ENCODE results near the gene PRR14. TPM values are rescaled to one million over a fixed set of nuclear protein-coding genes. Genes with fewer than 3 reads are reported as not detected.

Gene PRR14
- total and polyA plus RNA-seq, 2 of the 4 experiments (the other 2 are of a cell fraction), result 1.4 to 11.9 TPM

- H2BK5ac ChIP-seq (ENCODE audit: low read depth, low read length, poor library complexity, severe bottlenecking), result no peak overlapping the region
- no peak overlapping the region for H2BK120ac ChIP-seq (ENCODE audit: low read depth, low read length)
- CTCF ChIA-PET, result interaction anchor here (0.6 kb wide), 1 partner anchor 243 kb away, joined by 6 read pairs; no protein-coding TSS in a partner anchor
- H2BK20ac ChIP-seq (ENCODE audit: low read depth, low read length), result no peak overlapping the region
- BruUV-seq (replicated peaks), result no TSS peak
- peak overlapping the region; percentile 94; the same call in 1 of the 2 replicates for H3K23ac ChIP-seq (ENCODE audit: low read depth, low read length)
- no peak overlapping the region for H4K91ac ChIP-seq (ENCODE audit: insufficient read depth, low read depth, low read length)
- H3K27ac ChIP-seq (ENCODE audit: insufficient read depth, low read length), result no peak overlapping the region
- TF ChIP-seq ELK1 (IDR thresholded peaks at IDR 0.05; ENCODE audit: borderline replicate concordance, low read depth, low read length), result no peak
- no peak for TF ChIP-seq CEBPB (IDR thresholded peaks at IDR 0.05; ENCODE audit: low read depth, low read length)
- TF ChIP-seq CHD1 (IDR thresholded peaks at IDR 0.05; ENCODE audit: low read depth, low read length), result no peak
- no peak for TF ChIP-seq RCOR1 (IDR thresholded peaks at IDR 0.05; ENCODE audit: insufficient replicate concordance, low read length)
- TF ChIP-seq RAD21 (IDR thresholded peaks at IDR 0.05; ENCODE audit: low read length), result no peak
- no peak for TF ChIP-seq POLR2A (IDR thresholded peaks at IDR 0.05; ENCODE audit: low read depth, low read length)
- no peak for TF ChIP-seq MAFK (IDR thresholded peaks at IDR 0.05; ENCODE audit: low read depth, low read length)
- TF ChIP-seq BHLHE40 (IDR thresholded peaks at IDR 0.05; ENCODE audit: low read depth, low read length), result no peak
- TF ChIP-seq MXI1 (IDR thresholded peaks at IDR 0.05; ENCODE audit: borderline replicate concordance, low read depth, low read length), result no peak
- TF ChIP-seq USF2 (IDR thresholded peaks at IDR 0.05; ENCODE audit: low read depth, low read length), result no peak
- no peak for TF ChIP-seq CTCF (conservative IDR thresholded peaks at IDR 0.05; ENCODE audit: low read depth, low read length)
- TF ChIP-seq FOS (IDR thresholded peaks at IDR 0.05; ENCODE audit: low read depth, low read length), result no peak
- no peak for TF ChIP-seq SMC3 (IDR thresholded peaks at IDR 0.05; ENCODE audit: low read depth, low read length)
- no peak for TF ChIP-seq RFX5 (IDR thresholded peaks at IDR 0.05; ENCODE audit: low read depth, low read length)
- no peak for TF ChIP-seq MAZ (IDR thresholded peaks at IDR 0.05; ENCODE audit: borderline replicate concordance, low read depth, low read length)
- TF ChIP-seq NFE2L2 (IDR thresholded peaks at IDR 0.05; ENCODE audit: low read depth, low read length), result no peak
- H2AK5ac ChIP-seq (ENCODE audit: low read depth, low read length), result no peak overlapping the region
- H3K18ac ChIP-seq (ENCODE audit: low read depth, low read length), result no peak overlapping the region
- H4K8ac ChIP-seq (ENCODE audit: low read depth in 2 of 2, low read length in 2 of 2), result no peak overlapping the region
- dilution Hi-C loops (cut with HindIII; ENCODE audit: low sequenced_read_pairs, unreplicated experiment), result no loop called here
- H3K56ac ChIP-seq (ENCODE audit: extremely low read depth, insufficient read depth, low read length), result no peak overlapping the region
- 0 out of 2 replicates have a peak overlapping the region, but pooled peaks have one; percentile 29 for H3K4ac ChIP-seq (ENCODE audit: low read depth, low read length)
- H4K5ac ChIP-seq (ENCODE audit: low read depth, low read length), result no peak overlapping the region
- peaks cover 20 to 35% of the 10 kb centered on the region in 2 experiments for H3K79me1 ChIP-seq (ENCODE audit: low read depth in 1 of 2, low read length in 2 of 2)
- peaks cover 30% of the 10 kb centered on the region for H3K36me3 ChIP-seq (ENCODE audit: control insufficient read depth, insufficient read depth, low read length)
- intact Hi-C loops (cut with micrococcal nuclease), result no loop called here
- no peak overlapping the region for H3K4me2 ChIP-seq (ENCODE audit: low read depth, low read length)
- H3K14ac ChIP-seq (replicated peaks; ENCODE audit: low read depth, low read length), result no peak overlapping the region
- no peak overlapping the region for H3K9ac ChIP-seq (ENCODE audit: low read depth, low read length)
- POLR2A ChIA-PET (ENCODE audit: unreplicated experiment), result no interaction called here
- no peak overlapping the region for H2BK15ac ChIP-seq (ENCODE audit: low read depth, low read length)
- H3K4me3 ChIP-seq (ENCODE audit: insufficient read depth, low read depth, low read length), result no peak overlapping the region
- no peak overlapping the region for H2AK9ac ChIP-seq (replicated peaks; ENCODE audit: low read depth, low read length, poor library complexity)
- 95% methylated on average over 9 of the region's 18 CpGs; no CpG with 5 or more reads in 1 of the 2 experiments for WGBS, 2 experiments (ENCODE audit: extremely low coverage in 2 of 2, insufficient read length in 1 of 2)
- no peaks in the 10 kb centered on the region for H3K9me1 ChIP-seq (ENCODE audit: insufficient read depth, low read length)
- no peaks in the 10 kb centered on the region for H3K27me3 ChIP-seq (ENCODE audit: control insufficient read depth, insufficient read depth, low read length)
- peak overlapping the region; percentile 41 for H2AFZ ChIP-seq (replicated peaks; ENCODE audit: low read length, poor library complexity)
- in situ Hi-C loops (cut with MboI; ENCODE audit: low sequenced_read_pairs), result no loop called here
- H3K9me3 ChIP-seq (ENCODE audit: control insufficient read depth, insufficient read depth, low read length), result no peaks in the 10 kb centered on the region
- H4K20me1 ChIP-seq (ENCODE audit: insufficient read depth, low read length), result no peaks in the 10 kb centered on the region; the same call in 1 of the 2 replicates
- DNase-seq (no peak), ATAC-seq (ENCODE audit: low read depth) (no peak)
- H3K4me1 ChIP-seq (ENCODE audit: control insufficient read depth, insufficient read depth, low read length), result peaks cover 10% of the 10 kb centered on the region; the same call in 1 of the 2 replicates
Observed at GRCh38 chr16:30652718-30653117, 2.0 kb downstream of the PRR14 start.
